GM19372 (cell line): ENCODE results near the gene JHY.

Experiments
- ATAC-seq: cut with Tn5 transposase; IDR thresholded peaks from one replicate; pipeline ENCODE4 v1.9.1; 2021; ENCODE audit warnings: mild to moderate bottlenecking, low read depth, moderate library complexity; ENCODE audit not compliant: unreplicated experiment

The JHY gene

DNA sequence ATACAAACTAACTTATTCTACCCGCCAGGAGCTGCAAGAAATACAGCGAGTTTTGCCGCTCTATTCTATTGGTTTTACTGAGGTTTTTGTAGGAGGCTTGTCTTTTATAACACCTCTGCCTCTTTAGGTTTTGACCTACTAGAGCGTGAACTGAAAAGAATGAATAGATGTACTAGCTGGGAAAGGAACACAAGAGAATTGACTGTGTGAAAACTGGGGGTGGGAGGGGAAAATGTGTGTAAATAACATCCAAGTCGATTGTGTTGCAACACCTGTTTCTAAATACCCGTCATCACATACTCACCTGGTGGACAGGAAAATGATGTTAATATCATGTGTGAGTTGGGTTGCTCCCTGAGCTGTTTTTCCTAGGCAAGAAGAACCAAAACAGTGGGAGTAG lies 12.9 kb upstream of the JHY start:
- ATAC-seq = no peak

DNA sequence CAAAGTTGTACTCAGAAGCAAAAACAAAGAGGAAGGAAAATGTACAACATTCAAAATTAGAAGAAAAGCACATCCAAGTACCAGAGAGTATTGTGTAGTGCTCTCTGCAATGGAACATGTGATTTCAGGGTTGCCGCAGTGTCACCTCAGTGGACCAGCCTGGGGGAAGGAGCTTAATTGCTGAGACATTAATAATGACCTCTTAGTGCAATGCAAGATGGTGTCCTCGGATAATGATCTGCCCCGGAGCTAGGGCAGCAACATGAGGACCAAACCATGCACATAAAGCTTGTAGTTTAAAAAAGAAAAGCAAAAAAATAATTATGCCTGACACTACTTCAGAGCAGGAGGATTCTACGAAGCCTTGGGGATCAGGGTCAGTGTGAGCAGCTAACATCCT lies 11.3 kb upstream of the JHY start:
- no peak for ATAC-seq

DNA sequence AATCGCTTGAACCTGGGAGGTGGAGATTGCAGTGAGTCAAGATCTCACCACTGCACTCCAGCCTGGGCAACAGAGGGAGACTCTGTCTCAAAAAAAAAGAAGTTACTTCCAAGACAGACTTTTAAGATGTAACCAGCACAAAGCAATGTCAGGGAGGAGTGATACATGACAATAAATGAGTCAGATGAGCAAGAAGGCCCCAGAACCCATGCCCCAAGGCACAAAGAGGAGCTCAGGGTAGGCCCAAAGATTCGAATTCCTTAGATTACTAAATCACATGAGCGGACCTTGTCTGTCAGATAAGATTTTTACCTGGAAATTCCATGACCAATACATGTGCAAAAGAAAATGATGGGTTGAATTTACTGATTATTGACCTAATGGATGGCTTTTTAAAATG lies 10.5 kb upstream of the JHY start:
- ATAC-seq = no peak

DNA sequence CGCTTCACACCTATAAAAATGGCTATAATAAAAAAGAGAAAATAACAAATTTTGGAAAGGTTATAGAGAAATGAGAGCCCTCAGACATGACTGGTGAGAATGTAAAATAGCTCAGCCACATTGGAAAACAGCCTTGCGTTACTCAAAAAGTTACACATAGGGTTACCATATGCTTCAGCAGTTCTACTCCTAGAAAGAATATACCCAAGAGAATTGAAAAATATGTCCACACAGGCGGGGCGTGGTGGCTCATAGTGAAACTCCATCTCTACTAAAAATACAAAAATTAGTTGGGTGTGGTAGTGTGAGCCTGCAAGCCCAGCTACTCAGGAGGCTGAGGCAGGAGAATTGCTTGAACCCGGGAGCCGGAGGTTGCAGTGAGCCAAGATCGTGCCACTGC lies 7.6 kb upstream of the JHY start:
- no peak for ATAC-seq

DNA sequence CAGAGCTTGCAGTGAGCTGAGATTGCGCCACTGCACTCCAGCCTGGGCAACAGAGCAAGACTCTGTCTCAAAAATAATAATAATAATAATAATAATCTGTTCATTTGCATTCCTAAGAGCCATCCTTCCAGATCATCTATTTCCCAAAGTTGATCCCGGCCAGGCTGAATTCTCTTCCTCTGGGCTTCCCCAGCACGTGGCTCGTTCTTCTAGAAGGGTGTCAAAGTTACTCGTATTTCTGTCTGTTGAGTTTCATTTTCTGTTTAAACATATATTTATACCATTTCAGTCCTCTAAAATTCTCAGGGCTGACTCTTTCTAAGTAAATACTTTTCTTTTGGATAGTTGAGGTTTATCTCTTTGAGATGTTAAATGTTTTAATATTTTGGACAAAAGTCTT lies 4.8 kb upstream of the JHY start:
- no peak for ATAC-seq

DNA sequence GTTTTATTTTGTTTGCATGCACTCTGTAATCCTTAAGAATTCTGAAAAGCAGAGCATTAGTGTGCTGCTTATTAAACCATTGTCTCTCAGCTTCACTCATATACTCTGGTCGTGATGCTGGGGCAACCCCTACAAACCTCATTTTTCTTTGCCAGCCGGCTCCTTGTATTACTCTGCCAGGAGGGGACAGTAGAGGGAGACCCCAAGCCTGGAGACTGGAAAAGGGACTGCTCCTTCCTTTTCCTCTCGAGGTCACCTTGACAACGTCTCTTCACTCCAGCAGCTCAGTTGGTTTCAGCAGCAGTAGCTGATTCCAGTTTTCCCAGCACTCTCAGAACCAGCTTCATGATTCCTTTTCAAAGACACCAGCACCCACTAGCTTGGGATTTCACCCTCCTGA lies 2.8 kb upstream of the JHY start:
- ATAC-seq = no peak

DNA sequence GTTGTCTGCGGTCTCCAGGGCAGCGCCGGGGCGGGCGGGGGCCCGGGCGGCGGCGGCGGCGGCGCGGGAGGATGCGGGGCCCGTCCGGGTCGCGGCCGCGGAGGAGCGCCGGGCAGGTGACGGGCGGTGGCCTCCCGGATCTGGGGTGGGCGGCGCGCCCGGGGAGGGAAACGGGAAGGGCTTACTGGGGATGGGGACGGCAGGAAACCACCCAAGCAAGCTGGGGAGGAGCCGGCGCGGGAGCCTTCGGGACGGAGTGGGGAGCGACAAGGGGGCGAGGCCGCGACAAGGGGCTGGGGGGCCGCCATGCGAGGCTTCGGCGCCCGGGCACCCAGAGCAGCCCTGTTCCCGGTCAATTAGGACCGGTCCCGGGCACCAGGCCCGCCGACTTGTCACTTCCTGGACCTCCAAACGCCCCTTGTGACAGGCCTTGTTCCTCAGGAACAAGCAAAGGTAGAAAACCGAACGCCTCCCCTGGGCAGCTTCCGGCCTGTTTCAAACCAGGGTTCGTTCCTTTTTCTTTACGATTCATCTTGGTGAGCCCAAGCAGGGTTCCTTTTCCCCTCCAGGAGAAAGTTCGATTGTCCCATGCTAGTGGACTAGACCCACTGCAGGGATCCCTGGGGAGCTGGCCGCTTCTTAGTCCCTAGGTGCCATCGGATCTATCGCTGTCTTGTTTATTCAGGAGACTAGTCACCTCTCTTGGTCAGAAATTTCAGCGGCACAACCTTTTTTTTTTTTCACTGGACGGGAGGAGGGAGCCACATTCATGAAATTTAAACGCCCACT lies 492 bp downstream of the JHY start:
- no peak for ATAC-seq

DNA sequence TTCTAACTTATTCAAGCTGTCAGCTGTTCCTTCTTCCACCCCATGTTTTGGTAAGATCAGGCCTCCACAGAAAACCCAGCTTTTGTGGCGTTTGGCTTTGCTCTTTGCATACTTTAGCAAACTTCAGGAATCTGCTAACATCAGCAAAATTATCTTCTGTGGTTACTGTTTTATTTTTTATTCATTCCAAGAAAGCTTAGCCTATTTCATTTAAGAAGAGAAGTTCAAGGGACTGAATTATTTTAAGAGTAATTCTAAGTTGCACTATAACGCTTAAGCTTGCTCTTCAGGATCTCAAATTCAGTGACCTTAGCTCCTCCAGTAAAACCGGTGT lies 1.1 kb downstream of the JHY start:
- ATAC-seq = no peak

DNA sequence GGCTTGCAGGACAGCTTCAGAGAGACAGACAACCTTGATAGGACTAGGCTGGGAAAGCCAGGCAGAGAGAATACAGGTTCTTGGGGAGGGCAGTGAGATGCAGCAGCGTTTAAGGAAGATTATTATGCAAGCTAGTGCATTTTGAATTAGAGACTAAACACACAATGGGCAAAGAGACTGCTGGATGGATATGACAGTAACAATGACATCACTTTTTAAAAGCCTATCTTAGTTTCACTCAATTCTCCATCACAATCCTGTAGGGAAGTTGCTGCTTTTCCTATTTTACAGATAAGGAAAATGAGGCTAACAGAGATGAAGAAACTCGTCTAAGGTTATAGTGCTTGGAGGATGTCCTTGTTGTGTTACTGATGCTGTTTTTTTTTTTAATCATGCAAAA lies 5.6 kb downstream of the JHY start:
- ATAC-seq = no peak

DNA sequence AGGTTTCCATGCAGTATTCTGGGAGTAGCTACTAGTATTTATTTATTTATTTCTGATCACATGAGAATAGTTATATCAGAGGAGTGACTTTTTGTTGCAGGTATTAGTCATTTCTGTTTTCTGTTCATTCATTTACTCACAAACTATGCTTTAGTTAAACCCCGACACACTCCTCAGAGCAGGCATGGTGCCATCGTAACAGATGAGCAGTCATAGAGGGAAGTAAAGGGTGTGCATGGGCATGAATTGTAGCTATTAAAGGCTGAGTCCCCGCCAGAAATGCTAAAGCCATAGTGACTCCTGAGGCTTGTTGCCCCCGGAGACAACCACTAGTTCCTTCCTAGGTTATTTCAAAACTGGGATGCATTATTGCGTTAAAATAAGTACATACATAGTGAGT lies 10.6 kb downstream of the JHY start:
- ATAC-seq = no peak

DNA sequence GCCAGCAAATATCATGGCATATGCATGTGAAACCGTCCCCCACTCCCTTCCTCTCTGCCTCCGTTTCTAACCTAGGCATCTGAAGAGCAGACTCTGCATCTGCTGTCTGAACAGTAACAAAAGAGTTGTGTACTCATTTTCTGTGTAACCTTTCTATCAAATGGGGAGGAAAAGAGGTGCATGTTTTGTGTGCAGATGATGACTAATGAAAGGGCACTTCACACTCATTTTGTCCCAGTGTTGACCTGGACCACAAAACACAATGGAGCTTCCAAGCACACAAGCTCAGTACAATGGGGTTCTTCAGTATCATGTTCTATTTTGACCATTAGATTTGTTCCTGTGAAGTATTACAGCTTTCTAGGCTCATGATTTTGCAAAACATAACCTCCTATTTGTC lies 13.0 kb downstream of the JHY start:
- ATAC-seq = no peak

DNA sequence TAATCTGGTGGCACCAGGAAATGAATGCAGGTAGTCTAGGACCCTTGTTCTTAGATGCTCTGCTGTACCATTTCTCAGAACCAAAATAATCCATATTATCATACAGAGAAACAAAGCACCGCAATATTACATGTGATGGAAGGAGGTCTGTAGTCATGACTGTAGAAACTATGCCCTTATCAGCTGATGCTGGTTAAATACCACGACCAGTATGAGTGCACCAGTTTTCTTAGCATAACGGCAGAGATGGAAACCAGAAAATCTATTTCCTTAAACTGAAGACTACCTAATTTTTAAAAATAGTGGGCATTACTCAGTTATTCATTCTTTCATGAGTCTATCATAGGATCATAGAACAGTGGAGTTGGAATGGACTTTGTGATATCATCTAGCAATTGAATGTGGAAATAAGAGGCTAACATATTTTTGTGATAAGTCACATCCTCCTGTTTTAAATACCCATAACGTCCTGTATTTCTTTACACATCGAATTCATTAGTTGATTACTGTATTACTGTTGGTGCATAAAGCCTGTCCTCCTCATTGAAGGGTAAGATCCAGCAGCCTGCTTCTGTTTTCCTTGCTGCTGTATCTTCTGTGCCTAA lies 15.1 kb downstream of the JHY start:
- no peak for ATAC-seq

DNA sequence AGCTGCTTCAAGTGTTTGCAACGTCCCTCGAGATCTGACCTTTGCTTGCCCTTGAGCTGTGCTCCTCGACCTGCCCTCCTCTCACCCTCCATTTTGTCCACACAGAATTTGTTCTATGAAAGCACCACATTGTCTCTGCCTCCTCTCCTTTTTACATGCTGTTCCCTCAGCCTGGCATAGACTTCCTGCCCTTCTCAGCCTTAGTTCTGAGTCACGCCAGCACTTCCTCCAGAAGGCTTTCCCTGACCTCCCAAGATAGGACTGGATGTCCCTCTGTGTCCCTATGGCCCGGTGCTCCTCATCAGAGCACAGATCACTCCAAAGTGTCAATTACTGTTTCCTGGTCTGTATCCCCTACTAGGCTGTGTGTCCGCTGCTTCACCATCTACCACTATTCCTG lies 16.2 kb downstream of the JHY start:
- no peak for ATAC-seq

DNA sequence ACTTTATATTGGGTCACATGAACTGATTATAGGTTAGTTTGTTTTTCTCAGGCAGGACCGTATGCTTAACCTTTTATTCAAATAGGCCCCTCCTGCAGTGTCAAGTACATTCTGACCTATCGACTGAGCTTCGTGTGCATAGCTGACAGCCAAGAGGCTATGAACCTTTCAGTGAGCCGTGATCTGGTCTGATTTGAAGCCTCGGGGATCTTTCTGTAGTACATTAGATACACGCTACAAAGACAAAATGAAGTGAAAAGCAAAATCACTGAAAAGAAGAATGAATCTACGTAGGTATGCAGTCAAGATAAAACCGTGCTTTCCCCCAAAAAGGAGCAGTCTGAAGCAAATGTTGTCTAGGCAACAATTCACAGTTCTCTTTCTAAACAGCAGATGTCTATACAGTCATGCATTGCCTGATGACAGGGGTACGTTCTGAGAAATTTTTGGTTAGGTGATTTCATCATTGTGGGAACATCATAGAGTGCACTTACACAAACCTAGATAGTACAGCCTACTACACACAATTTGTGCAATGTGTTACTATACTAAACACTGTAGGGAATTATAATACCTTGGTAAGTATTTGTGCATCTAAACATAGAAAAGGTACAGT lies 18.1 kb downstream of the JHY start:
- no peak for ATAC-seq

DNA sequence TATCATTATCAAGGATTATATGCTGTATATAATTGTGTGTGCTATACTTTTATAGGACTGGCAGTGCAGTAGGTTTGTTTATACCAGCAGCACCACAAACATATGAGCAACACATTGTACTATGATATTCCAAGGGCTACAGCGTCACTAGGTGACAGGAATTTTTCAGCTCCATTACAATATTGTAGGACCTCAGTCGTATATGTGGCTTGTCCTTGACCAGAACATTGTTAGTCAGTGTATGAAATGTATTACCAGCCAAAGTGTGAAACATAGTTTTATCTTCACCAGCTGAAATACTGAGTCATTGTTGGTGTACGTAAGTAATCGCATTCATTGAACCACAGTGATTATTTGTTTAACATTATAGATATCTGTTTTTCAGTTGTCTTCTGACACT lies 20.4 kb downstream of the JHY start:
- no peak for ATAC-seq

DNA sequence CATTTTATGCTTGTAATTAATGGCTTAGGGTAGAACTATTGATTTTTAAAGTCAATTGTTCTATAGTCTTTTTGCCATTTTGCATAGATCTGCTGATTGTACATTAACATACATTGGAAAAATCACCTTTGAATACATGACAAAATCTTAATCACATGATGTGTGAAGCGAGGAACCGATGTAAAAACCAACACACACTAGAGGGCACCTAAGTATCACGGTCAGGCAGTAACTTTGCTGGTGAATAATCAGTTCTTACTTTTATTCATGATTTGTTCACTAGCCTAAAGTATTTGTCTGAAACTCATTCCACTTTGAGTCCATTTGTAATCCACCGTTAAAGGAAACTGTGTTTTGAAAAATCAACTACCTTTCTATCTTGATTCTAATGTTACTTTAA lies 28.2 kb downstream of the JHY start:
- ATAC-seq = no peak

DNA sequence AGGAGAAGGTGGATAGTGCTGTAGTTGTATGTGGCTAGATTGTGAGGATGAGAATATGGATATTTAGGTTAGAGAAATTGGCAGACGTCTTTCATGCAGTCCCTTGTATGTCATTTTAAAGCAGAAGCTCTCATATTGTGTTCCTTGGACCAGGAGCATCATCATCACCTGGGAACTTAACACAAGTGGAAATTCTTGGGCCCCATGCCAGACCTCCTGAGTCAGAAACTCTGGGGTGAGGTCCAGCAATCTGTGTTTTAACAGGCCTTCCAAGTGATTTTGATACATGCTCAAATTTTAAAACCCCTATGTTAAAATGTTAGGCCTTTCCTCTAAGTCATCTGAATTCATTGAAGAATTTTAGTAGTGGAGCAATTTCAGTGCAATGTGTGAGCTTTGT lies 34.8 kb downstream of the JHY start:
- no peak for ATAC-seq

DNA sequence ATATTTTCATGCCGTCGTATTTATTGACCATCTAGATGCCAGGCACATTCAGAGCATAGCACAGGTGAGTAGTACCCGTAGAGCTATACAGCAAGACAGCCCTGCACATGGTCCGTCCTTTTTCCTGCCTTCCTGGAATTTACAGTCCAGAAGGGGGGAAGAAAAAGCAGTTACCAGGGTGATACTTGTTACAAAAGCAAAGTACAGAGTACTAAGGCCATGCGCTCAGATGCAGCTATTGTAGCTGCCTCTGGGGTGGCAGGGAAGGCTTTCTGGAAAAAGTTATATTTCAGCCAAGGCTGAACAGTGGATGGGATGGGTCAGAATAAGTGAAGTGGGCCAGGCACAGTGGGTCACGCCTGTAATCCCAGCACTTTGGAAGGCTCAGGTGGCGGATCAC lies 36.2 kb downstream of the JHY start:
- no peak for ATAC-seq

DNA sequence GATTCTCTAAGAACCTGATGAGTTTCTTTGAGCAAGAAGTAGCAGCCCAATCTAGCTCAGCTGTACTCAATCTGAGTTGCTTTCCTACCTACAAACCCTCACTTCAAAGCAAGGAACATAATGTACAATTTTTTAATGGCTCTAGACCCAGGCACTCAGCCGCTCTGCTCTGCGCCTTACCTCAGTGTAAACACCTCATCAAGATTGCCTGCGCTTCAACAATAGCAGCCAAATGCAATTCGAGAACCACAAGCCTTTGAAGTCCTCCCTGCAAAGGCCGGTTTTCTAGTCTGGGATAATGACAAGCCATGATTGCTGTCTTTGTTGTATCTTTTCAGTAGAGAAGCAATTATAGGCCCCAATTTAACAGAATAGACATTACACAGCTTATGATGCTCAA lies 38.0 kb downstream of the JHY start:
- ATAC-seq = no peak

DNA sequence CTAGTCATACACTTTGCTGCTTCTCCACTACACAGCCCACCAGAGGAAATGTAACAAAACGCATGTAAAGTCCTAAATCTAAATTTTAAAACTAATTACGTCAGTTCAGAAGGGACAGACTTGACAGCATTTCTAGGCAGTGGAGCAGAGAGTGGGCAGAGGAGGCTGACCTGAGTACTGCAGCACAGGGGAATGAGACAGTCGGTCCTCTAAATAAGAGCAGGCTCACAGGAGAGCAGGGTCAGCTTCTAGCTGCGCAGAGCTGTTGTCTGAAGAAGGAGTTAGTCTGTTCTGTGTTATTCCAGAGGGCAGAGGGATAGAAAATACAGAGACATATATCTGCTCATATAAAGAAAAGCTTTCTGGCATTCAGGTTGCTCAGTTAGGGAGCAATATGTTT lies 40.3 kb downstream of the JHY start:
- ATAC-seq = no peak

DNA sequence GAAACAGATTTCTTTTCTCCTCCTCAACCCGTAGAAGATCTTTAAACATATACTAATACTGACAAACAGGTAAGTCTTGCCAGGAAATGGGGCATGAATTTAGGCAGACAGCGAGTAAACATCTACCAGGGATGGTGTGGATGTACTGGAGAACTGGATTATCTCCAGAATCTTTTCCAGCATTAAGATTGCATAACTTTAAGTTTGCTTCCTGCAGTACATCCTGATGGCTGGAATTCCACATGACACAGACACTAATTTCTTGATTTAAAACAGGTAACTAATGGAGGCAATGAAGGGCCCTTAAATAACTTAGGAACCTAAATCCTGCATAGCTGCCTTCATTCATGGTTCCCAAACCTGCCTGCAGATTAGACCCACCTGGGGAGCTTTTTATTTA lies 40.7 kb downstream of the JHY start:
- ATAC-seq = no peak

DNA sequence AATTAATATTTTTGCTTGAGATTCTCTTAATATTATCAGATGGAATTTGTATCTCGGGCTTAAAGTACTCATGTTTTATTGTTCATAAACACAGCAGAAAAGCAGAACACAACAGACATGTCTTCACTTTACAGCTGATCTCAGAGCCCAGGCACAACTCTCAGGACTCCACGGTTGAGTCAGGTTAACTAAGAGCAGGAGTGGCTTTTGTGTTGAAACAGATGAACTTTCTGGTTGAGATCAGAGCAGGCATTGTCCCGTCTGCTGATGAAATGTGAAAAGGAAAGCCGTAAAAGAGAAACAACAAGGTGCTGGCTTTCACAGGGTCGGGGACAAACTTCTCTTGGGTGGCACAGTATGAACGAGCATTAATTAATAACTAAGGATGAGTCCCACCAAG lies 49.0 kb downstream of the JHY start:
- no peak for ATAC-seq
